Neural crest cell (in vitro differentiated cells): ENCODE results near the gene DOCK4. TPM values are rescaled to one million over a fixed set of nuclear protein-coding genes. Genes with fewer than 3 reads are reported as not detected.

ENCODE experiments used
- DNase-seq: peaks from one replicate; pipeline ENCODE4 v3.0.0; 2021; ENCODE audit warnings: low read depth, mixed read lengths, low spot score
- H3K27ac Mint-ChIP-seq: one replicate; pipeline ENCODE4 v1.8.0; 2021; ENCODE audit warnings: mild to moderate bottlenecking, mixed read lengths; ENCODE audit not compliant: unreplicated experiment
- H3K27me3 Mint-ChIP-seq: 2 replicates; pipeline ENCODE4 v1.8.0; 2021; ENCODE audit warnings: low read depth, mild to moderate bottlenecking, mixed read lengths
- H3K36me3 Mint-ChIP-seq: 2 replicates; pipeline ENCODE4 v1.8.0; 2021; ENCODE audit warnings: low read depth, mild to moderate bottlenecking, mixed read lengths
- H3K4me1 Mint-ChIP-seq: 2 replicates; pipeline ENCODE4 v1.8.0; 2021; ENCODE audit warnings: mixed read lengths
- H3K4me3 Mint-ChIP-seq: one replicate; pipeline ENCODE4 v1.8.0; 2021; ENCODE audit warnings: mild to moderate bottlenecking, mixed read lengths
- H3K9me3 Mint-ChIP-seq: 2 replicates; pipeline ENCODE4 v1.8.0; 2021; ENCODE audit warnings: mixed read lengths
- CTCF ChIP-seq: fragments of 200-600 bp; sonication (generic); conservative IDR thresholded peaks from 2 replicates; pipeline ENCODE4 v1.5.0; 2021; ENCODE audit warnings: antibody characterized with exemption, mild to moderate bottlenecking
- total RNA-seq: library from RNA; stranded (reverse); gene quantifications from 2 replicates; pipeline ENCODE4 v1.2.1, GENCODE V29; 2021

The DOCK4 gene
- total RNA-seq, 1 donor from 2014 or later = 15.3 TPM

- Mint-ChIP-seq H3K4me3 (no peak overlapping the region), H3K27ac (no peak overlapping the region), H3K9me3 (peaks cover 4% of the 10 kb centered on the region), H3K27me3 (no peaks in the 10 kb centered on the region), H3K36me3 (peaks cover 6% of the 10 kb centered on the region), H3K4me1 (peaks cover 12% of the 10 kb centered on the region)
- TF ChIP-seq CTCF = no peak
- DNase-seq = no peak
These were observed 85.4 kb downstream of the DOCK4 start for GRCh38 chr7:112120696-112121217.

- Mint-ChIP-seq H3K4me3 (no peak overlapping the region), H3K27ac (no peak overlapping the region), H3K9me3 (peaks cover 3% of the 10 kb centered on the region), H3K27me3 (no peaks in the 10 kb centered on the region), H3K4me1 (peaks cover 5% of the 10 kb centered on the region), H3K36me3 (no peaks in the 10 kb centered on the region)
- no peak for TF ChIP-seq CTCF
- DNase-seq = no peak
These were observed 87.3 kb downstream of the DOCK4 start for GRCh38 chr7:112118581-112119566.

- Mint-ChIP-seq H3K36me3 (no peaks in the 10 kb centered on the region), H3K4me3 (no peak overlapping the region), H3K27ac (no peak overlapping the region), H3K9me3 (peaks cover 7% of the 10 kb centered on the region), H3K4me1 (peaks cover 12% of the 10 kb centered on the region), H3K27me3 (no peaks in the 10 kb centered on the region)
- no peak for DNase-seq
- no peak for TF ChIP-seq CTCF
These were observed 89.3 kb downstream of the DOCK4 start for GRCh38 chr7:112116894-112117293.

GRCh38 chr7:112116358-112116757, 89.8 kb downstream of the DOCK4 start:
- H3K27me3 Mint-ChIP-seq = no peaks in the 10 kb centered on the region
- TF ChIP-seq CTCF = no peak

GRCh38 chr7:112115880-112116279, 90.3 kb downstream of the DOCK4 start:
- H3K27me3 Mint-ChIP-seq = no peaks in the 10 kb centered on the region
- H3K4me1 Mint-ChIP-seq = peaks cover 7% of the 10 kb centered on the region
- DNase-seq = no peak
- H3K27ac Mint-ChIP-seq = no peak overlapping the region
- TF ChIP-seq CTCF = no peak
- no peak overlapping the region for H3K4me3 Mint-ChIP-seq
- no peaks in the 10 kb centered on the region for H3K36me3 Mint-ChIP-seq
- peaks cover 7% of the 10 kb centered on the region for H3K9me3 Mint-ChIP-seq

More at GRCh38 chr7:112116358-112116757, 89.8 kb downstream of the DOCK4 start:
- DNase-seq = no peak
- Mint-ChIP-seq H3K4me1 (peaks cover 10% of the 10 kb centered on the region), H3K9me3 (peaks cover 7% of the 10 kb centered on the region), H3K4me3 (no peak overlapping the region), H3K36me3 (no peaks in the 10 kb centered on the region), H3K27ac (no peak overlapping the region)
